Esophagus muscularis mucosa (tissue), 4 donors: ENCODE data around the gene BRD2.

Experiments
- CTCF ChIP-seq, 3 experiments: fragments of 200-600 bp in 2 of 3; fragments of 450-650 bp in 1 of 3; sonication (generic) in 2 of 3; IDR thresholded peaks; one replicate each; pipeline ENCODE4 v1.5.1; 2017 to 2019; ENCODE audit warnings: antibody characterized with exemption in 3 of 3, mild to moderate bottlenecking in 2 of 3, moderate library complexity in 1 of 3
- EP300 ChIP-seq: sonication (generic); formaldehyde crosslinking; IDR thresholded peaks from one replicate; pipeline ENCODE4 v1.6.1; 2017; ENCODE audit warnings: antibody characterized with exemption
- POLR2A ChIP-seq: fragments of 450-650 bp; IDR thresholded peaks from one replicate; pipeline ENCODE4 v1.6.1; 2017; ENCODE audit warnings: antibody characterized with exemption, moderate library complexity, mild to moderate bottlenecking, low read depth
- POLR2AphosphoS5 ChIP-seq, 2 donors: sonication (generic); formaldehyde crosslinking; IDR thresholded peaks; one replicate each; pipeline ENCODE4 v1.6.1; 2017; ENCODE audit warnings: antibody characterized with exemption in 2 of 2

GRCh38 chr6:32933661-32934085 lies 34.7 kb upstream of the BRD2 start:
- TF ChIP-seq CTCF (IDR thresholded peaks at IDR 0.05): peak; percentile 82 to 87 (median 86)
- peak; percentile 30 to 60 for TF ChIP-seq POLR2AphosphoS5 (IDR thresholded peaks at IDR 0.05)
- TF ChIP-seq POLR2A: no peak
- TF ChIP-seq EP300: no peak
